GM04504 (cell line): ENCODE measurements around the gene PKNOX2.

Source experiments
- DNase-seq: peaks from one replicate; pipeline ENCODE4 v3.0.0-alpha.2; 2012; ENCODE audit warnings: low read depth

The PKNOX2 gene

GRCh38 chr11:125443767-125444311 lies 279.3 kb downstream of the PKNOX2 start:
- DNase-seq = no peak

- no peak for DNase-seq
Observed at GRCh38 chr11:125445731-125446130, 281.2 kb downstream of the PKNOX2 start.

- no peak for DNase-seq
Observed at GRCh38 chr11:125446279-125446678, 281.7 kb downstream of the PKNOX2 start.

- no peak for DNase-seq
Observed at GRCh38 chr11:125447721-125448120, 283.2 kb downstream of the PKNOX2 start.

- no peak for DNase-seq
Observed at GRCh38 chr11:125448136-125448535, 283.6 kb downstream of the PKNOX2 start.

- no peak for DNase-seq
Observed at GRCh38 chr11:125449565-125449964, 285.0 kb downstream of the PKNOX2 start.

- no peak for DNase-seq
Observed at GRCh38 chr11:125451400-125452124, 287.0 kb downstream of the PKNOX2 start.

GRCh38 chr11:125452125-125452470 lies 287.5 kb downstream of the PKNOX2 start:
- DNase-seq = no peak

GRCh38 chr11:125454047-125454446 lies 289.5 kb downstream of the PKNOX2 start:
- no peak for DNase-seq

GRCh38 chr11:125455851-125456250 lies 291.3 kb downstream of the PKNOX2 start:
- no peak for DNase-seq

- DNase-seq = peak; percentile 16
Observed at GRCh38 chr11:125457814-125458343, 293.3 kb downstream of the PKNOX2 start.

- no peak for DNase-seq
Observed at GRCh38 chr11:125460275-125460674, 295.7 kb downstream of the PKNOX2 start.

GRCh38 chr11:125463590-125464269 lies 299.2 kb downstream of the PKNOX2 start:
- DNase-seq = no peak

- no peak for DNase-seq
Observed at GRCh38 chr11:125464270-125464662, 299.7 kb downstream of the PKNOX2 start.

- no peak for DNase-seq
Observed at GRCh38 chr11:125464666-125465065, 300.1 kb downstream of the PKNOX2 start.

- no peak for DNase-seq
Observed at GRCh38 chr11:125465255-125465654, 300.7 kb downstream of the PKNOX2 start.

GRCh38 chr11:125465701-125466100 lies 301.1 kb downstream of the PKNOX2 start:
- no peak for DNase-seq

- no peak for DNase-seq
Observed at GRCh38 chr11:125468025-125468424, 303.5 kb downstream of the PKNOX2 start.

GRCh38 chr11:125468852-125469251 lies 304.3 kb downstream of the PKNOX2 start:
- no peak for DNase-seq

GRCh38 chr11:125470355-125470754 lies 305.8 kb downstream of the PKNOX2 start:
- no peak for DNase-seq

GRCh38 chr11:125476721-125477120 lies 312.2 kb downstream of the PKNOX2 start:
- DNase-seq = no peak

GRCh38 chr11:125479137-125479536 lies 314.6 kb downstream of the PKNOX2 start:
- no peak for DNase-seq

- no peak for DNase-seq
Observed at GRCh38 chr11:125481531-125481930, 317.0 kb downstream of the PKNOX2 start.
